ENCODE results near the gene DNAAF9.
A peak's percentile ranks its signal among the peaks of the same experiment; 100 is the strongest.
"Not testable (repeated sequence)": the region's sequence is repeated elsewhere in the genome, so short reads cannot be mapped to it uniquely, and the experiment has no call there.

The DNAAF9 gene

DNA sequence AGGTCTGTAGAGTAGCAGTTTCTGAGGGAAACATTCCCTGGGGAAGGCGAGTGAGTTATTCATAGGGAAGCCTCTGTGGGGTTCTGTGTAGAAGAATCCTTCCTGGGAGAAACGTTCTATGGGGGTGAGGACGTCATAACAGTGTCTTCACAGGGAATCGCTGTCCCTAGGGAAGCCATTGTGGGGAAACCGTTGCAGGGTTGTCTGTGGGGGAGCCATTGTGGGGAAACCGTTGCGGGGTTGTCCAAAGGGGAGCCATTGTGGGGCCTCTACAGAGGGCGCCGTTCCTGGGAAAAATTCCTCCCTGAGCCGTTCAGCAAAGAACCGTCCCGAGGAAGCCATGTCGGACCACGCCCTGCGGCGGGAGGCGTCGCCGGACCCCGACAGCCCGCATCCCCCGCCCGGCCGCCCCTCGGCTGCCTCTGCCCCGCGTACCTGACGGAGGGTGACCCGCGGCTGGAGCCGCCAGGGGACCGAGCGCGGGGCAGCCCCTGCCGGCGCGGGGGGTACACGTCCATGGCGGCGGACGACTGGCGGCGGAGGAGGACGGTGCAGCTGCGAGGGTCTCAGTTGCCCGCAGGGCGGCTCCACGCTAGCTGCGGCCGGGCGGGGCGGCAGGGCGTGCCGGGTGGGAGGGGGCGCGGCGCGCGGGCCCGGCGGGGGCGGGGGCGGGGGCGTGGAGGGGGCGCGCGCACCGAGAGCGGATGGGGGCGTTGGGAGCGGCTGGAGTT is at the start of gene DNAAF9:
Gene DNAAF9, minus strand, starts transcription at position 630 of the 731 bp plus-strand sequence. Its CDS starts 112 bp downstream, at position 518.
- peak in 1 of 2 experiments; percentile 53 for DNase-seq

DNA sequence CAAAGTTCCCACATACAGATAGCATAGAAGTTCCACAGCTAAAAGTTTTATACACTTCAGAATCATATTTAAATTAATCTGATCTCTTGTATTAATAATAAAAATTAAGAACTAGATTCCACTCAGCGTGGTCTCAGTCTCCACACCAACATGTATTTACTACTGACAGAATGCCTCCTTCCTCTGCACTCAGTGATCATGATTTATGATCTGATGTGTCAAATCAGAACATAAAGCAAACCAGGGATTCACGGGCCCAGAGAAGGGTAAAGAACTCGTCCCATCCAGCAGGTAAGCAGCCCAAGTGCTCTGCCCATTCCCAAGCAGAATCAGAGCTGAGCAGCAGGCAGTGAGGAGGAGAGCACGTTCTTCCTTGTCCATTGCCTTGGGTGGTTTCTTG is 49.2 kb upstream of the DNAAF9 start:
- DNase-seq = no peak

DNA sequence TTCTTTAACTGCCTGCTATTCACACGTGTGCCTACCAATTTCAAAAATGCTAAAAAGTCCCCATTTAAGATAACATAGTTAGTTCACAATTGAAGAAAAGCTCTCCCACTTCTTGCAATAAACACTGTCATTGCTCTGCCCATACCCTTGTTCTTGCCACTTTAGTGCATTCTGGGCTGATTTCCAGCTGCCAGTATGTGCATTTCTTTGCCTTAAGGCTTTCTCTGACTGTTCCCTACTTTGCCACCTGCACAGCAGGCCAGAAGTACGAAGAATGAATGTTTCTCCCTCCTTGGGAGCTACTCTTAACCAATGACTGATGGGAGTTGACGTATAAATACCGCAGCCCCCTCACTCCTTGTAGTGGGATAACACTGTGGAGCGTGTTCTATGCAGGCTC is 47.4 kb upstream of the DNAAF9 start:
- no peak for DNase-seq

DNA sequence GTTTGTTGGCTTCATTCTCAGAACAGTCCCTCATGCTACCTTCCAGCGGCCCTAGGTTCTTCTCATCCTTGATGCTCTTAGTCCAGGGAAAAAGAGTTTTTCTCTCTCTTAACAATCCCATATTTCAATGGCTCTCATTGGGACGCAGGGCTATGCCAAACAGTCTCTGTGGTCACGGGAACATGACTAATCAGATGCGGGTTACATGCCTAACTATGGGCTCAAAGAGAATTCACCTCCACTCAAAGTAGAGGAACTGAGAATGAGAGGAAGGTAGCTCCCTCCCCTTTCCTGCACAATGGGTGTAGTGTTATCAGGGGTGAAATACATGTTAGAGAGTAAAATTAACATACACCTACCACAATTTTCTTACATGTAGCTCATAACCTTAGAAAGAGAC is 45.2 kb upstream of the DNAAF9 start:
- DNase-seq = no peak

DNA sequence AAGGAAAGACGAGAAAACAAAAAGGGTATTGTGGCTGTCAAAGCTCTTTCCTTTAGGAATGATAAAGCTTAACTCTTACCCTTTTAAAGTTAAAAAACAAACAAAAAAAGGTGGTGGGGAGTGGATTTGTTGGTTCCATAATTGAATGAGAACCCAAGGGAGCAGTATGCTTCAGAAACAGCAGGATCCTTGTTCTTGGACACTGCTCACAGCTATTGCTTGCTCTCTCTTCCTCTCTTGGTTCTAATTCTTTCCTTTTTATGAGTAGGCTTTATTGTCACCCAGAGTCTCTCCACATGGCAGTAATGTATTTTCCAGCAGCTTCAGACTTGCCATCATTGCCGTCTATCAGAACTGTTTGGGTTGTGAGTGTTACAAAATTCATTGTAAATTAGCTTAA is 44.7 kb upstream of the DNAAF9 start:
- no peak for DNase-seq

DNA sequence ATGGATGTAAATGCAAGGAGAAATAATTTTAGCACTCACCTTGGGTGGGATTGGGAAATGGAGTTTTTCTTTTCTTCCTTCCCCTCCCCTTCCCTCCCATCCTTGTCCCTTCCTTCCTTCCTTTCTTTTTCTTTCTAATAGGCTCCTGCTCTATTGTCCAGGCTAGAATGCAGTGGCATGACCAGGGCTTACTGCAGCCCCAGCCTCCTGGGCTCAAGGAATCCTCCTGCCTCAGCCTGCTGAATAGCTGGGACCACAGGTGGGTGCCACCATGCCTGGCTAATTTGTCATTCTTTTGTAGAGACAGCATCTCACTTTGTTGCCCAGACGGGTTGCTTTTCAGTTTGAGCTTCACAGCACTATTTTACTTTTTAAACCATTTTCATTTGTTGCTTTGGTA is 41.9 kb upstream of the DNAAF9 start:
- DNase-seq = no peak

DNA sequence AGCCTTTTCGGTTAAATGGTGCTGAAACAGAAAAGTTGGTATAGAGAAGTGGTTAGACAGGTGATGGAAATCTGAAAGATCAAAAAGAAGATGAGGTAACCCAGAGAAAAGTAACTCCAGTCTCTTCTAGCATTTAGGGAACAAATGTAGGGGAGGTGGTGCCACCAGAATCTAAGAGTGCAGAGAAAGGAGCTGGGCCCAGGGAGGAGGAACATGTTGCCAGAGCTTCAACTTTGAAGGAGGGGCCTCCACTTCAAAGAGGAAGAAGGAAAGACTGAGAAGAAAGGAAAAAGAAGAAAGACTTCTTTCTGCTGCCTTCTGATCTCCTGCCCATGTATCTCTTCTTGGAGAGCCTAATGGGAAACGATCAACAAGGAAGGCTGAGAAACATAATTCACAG is 39.9 kb upstream of the DNAAF9 start:
- DNase-seq = no peak

DNA sequence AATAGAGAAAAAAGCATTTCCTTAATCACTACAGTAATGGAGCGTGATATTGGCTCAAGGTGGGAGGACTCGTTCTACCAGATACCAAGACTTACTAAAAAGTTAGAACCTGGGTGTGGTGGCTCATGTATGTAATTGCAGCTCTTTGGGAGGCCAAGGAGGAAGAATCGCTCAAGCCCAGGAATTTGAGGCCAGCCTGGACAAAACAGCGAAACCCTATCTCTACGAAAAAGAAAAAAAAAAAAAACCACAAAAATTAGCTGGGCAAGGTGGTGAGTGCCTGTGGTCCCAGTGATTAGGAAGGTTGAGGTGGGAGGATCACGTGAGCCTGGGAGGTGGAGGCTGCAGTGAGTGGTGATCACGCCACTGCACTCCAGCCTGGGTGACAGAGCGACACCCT is 39.3 kb upstream of the DNAAF9 start:
- no peak for DNase-seq

DNA sequence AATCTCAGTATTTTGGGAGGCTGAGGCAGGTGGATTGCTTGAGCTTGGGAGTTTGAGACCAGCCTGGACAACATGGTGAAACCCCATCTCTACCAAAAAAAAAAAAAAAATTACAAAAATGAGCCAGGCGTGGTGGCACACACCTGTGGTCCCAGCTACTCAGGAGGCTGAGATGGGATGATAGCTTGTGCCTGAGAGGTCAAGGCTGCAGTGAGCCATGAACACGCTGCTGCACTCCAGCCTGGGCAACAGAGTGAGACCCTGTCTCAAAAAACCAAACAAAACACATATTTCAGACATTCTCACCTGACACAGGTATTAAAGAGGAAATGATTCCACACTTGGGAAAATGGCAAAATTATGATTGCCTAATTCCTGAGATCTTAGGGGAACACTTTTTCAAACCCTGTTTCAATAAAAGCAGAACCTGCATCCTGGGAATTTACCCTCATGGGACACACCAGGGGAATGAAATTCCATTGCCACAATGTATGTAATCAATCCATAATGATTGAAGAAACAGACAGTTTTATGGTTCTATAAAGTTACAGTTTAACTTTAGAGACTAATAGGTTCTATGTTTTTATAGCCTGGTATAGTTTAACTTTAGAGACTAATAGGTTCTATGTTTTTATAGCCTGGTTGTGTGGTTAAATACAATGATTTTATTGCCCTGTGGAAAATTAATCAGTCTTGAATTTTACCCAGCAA is 29.6 kb upstream of the DNAAF9 start:
- DNase-seq = no peak

DNA sequence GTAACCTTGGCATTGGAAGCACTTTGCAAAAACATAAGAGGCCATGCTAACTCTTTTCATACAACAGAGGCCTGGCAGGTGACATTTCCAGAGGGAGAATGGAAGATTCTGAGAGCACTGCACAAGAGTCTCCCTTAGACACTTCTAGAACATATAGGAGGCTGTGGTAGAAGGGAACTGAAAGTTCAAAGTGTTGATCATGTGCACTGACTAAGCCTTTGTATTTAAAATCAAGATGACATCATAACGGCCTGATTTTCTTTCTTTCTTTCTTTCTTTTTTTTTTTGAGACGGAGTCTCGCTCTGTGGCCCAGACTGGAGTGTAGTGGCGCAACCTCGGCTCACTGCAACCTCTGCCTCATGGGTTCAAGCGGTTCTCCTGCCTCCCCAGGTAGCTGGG is 26.8 kb upstream of the DNAAF9 start:
- DNase-seq = no peak

DNA sequence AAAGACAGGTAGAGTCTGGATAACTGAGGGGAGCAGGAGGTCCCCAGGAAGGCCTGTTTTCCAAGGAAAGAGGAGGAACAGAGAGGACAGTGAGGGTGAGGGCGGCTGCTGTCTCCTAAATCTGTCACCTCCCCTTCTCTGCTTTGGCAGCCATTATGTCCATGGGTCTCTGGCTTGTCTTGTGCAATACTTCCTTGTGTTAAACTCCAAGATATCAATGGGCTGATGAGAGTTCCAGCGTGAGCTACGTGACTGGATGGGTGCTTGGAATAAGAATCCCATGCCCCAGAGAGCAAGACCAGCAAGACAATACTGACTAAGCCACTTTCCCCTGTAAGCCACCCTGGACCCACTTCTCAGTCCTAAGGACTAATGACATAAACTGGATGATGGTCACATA is 26.3 kb upstream of the DNAAF9 start:
- DNase-seq = no peak

DNA sequence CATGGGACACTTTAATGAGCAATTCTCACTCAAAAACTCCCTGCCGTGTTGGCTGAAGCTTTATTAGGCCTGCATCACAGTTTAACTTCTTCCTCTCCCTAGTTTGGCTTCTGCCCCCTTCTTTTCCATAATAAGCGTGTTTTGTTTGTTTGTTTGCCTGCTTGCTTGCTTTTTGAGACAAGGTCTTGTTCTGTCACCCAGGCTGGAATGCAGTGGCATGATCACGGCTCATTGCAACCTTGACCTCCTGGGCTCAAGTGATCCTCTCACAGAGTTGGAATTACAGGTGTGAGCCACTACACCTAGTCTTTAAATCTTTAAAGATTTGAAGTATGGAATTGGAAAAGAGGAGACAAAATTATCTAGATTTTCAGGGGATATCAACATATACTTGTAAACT is 25.4 kb upstream of the DNAAF9 start:
- DNase-seq = no peak

DNA sequence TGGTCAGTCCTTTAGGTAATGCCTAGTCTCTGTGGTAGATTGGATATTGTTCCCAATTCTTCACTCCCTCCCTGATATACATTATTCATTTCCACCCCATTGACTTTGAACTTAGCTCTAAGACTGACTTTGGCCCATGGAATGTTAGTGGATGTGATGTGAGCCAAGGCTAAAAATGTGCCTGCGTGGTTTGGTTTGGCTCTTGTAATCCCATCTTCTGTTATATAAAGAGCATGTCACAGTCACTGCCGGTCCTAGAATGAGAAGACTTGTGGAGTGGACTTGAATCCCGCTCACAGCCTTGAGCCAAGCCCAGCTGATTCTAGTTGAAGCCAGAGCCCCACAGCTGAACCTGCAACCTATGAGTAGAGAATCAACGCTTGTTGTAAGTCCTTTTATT is 23.6 kb upstream of the DNAAF9 start:
- no peak for DNase-seq

DNA sequence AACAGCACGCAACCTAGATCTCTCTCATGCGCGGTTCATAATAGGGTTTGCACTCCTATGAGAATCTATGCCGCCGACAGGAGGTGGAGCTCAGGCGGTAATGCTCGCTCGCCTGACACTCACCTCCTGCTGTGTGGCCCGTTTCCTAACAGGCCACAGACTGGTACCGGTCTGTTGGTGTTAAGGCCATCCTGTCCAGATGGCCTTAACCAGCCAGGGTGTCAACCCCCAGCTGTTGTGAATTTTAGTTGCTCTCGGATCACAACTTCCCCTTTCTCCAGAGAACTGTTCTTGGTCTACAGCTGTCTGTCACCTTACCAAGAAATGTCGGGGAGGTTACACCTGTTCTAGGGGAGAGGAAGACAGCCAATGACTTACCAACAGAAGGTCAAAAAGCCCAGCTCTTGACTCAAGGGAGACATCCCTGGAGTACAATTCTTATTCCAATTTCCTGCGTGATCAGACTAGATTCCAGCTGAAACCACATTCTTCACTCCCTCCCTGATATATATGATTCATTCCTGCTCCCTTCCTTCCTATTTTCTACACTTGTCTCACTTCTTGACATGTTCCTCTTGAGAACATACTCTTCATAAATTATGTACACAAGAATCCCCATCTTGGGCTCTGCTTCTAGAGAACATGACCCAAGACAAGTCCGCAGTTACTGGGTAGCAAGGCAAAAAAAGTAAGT is 23.1 kb upstream of the DNAAF9 start:
- DNase-seq = no peak

DNA sequence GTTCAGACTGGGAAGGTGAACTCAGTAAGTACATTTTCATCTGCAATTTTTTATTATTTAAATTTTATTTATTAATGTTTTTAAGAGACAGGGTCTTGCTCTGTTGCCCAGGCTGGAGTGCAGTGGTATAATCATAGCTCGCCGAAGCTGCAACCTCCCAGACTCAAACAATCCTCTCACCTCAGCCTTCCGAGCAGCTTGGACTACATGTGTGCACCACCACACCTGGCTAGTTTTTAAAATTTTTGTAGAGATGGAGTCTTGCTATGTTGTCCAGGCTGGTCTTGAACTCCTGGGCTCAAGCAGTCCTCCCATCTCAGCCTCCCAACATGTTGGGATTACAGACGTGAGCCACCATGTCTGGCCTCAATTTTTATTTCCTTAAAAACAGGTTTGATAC is 19.3 kb upstream of the DNAAF9 start:
- not testable (repeated sequence) for DNase-seq

DNA sequence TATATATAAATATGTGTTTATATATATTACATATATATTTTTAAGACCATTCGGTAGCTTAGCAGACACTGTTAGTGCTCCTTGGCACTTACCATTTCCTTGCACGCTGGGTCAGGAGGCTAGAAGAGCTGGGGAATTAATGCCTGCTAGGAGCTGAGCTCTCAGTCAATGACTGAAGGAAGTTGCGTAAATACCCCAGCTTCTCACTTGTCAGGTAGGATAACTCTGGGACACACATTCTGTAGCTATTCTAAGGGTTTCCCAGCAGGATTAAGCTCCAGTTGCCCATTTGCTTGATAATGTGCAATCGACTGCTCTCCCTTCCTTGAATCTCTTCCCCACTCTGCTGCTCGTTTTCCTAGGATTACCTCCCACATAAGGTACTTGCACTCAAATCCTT is 15.7 kb upstream of the DNAAF9 start:
- no peak for DNase-seq

DNA sequence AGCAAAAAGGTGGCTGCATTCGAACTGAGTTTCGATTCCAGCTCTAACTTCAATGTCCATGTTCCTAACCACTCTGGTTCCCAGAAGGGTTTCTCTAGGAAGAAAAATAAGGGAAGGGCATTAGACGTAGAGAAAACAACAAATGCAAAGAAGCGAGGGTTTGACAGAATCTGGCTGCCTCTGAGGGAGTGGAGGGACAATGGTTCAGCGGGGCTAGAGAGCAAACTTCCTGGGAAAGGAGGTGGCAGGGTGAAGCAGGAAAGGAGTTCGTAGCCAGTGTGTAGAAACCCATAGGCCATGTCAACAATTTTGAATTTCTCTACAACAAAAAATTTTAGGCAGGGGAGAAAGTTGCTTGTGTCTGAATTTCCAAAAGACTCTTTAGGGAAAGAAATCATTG is 14.5 kb upstream of the DNAAF9 start:
- DNase-seq = no peak

DNA sequence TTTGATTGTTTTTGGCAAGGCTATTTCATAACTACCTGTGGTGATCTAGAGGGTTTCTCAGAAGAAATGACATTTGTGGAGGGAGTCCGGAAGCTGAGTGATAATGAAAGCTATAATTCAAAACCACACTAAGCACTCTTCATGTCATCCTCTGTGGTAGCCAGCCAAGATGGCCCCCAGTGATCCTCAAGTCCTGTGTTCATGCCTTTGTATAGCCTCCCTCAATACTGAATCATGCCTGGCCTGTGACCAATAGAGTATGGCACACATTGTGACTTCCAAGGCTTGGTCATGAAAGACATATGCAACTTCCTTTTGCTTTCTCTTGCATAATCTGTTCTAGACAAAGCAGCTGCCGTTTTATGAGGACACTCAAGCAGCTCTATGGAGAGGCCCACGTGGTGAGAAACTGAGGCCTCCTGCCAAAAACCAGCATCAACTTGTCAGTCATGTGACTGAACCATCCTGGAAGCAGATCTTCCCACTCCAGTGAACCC is 12.8 kb upstream of the DNAAF9 start:
- peak; percentile 44 to 53 for DNase-seq

DNA sequence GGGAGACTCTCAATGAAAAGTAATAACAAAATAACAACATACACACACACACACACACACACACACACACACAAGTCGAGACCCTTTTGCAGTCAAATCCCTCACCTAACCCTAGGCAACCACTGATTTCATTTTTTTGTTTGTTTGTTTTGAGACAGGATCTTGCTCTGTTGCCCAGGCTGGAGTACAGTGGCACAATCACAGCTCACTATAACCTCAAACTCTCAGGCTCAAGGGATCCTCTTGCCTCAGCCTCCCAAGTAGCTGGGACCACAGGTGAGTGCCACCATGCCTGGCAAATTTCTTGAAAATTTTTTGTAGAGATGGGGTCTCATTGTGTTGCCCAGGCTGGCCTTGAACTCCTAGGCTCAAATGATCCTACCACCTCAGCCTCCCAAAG is 10.7 kb upstream of the DNAAF9 start:
- not testable (repeated sequence) for DNase-seq

DNA sequence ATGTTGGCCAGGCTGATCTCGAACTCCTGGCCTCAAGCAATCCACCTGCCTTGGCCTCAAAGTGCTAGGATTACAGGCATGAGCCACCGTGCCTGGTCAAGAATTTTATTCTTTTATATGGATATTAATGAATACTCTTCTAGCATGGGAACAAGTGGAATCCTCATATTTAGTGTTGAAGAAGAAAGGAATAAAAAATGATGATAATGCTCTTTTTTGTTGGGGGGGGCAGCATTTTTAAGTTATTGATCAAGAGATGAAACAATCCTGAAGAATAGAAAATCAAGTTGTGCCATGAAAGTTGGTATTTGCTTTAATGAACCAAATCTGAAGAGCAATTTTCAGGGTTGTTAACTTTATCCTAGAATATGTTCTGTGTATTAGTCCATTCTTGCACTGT is 6.7 kb upstream of the DNAAF9 start:
- DNase-seq = no peak

DNA sequence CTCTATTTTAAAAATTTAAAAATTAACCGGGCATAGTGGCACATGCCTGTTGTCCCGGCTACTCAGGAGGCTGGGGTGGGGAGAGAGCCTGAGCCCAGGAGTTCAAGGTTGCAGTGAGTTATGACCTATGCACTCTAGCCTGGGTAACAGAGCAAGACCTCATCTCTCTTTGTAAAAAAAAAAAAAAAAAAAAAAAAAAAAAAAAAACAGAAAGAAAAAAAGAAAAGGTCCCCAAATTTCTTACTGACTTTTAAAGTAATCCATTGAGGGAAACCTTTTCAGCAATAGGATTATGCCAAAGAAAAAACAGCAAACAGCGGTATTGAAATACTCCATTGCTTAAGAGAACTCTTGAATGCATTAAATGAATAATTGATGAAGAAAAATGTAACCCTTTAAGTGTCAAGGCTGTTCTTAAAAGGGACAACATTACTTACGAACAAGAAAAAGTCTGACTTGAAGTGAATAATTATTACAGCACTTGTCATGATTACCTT is 6.0 kb upstream of the DNAAF9 start:
- no peak for DNase-seq

DNA sequence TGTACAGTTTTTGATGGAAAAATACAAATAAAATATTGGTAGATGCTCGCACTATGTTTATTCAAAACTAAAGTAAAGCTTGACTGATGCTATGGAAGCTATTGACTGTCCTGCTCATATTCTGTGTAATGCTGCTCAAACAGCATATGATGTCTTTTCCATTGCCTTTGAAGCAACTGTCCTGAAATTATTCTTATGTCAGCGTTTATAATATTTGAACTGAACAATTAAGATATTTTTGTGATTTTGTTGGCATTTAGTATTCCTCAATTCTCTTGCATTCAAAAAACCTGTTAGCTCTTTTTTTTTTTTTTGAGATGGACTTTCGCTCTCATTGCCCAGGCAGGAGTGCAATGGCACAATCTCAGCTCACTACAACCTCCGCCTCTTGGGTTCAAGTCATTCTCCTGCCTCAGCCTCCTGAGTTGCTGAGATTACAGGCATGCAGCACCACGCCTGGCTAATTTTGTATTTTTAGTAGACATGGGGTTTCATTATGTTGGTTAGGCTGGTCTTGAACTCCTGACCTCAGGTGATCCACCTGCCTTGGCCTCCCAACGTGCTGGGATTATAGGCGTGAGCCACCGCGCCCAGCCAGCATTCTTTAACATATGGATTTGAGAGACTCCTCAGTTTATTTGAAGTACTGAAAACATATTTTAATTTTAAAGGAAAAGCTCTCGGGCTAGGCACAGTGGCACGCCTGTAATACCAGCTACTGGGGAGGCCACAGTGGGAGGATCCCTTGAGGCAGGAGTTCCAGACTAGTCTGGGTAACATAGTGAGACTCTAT is 5.3 kb upstream of the DNAAF9 start:
- no peak for DNase-seq

DNA sequence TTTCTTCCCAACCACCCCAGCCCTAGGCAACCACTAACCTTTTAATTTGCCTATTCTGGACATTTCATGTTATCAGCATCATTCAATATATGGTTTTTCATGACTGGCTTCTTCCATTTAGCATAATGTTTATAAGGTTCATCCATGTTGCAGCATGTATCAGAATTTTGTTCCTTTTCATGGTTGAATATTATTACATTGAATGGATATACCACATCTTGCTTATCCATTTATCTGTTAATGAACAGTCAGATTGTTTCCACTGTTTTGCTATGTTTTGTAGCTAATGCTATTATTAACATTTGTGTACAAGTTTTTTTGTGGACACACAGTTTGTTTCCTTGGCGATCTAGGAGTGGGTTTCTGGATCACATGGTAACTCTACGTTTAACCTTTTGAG is 3.0 kb upstream of the DNAAF9 start:
- DNase-seq = no peak

Measured in NCI-H187 (cell line).